ENCODE measurements around the gene CSNK1D.
A peak's percentile ranks its signal among the peaks of the same experiment; 100 is the strongest.

CSNK1D gene

GRCh38 chr17:82273327-82274133, at the start of gene CSNK1D:
Gene CSNK1D, minus strand, starts transcription at chr17:82273700. Its CDS starts 319 bp downstream, at chr17:82273381.
- peak; percentile 81 to 92 (median 88) for DNase-seq (ENCODE audit: low read depth in 3 of 3)

GRCh38 chr17:82322526-82323453, 49.3 kb upstream of the CSNK1D start:
- no peak for DNase-seq (ENCODE audit: low read depth in 3 of 3)

GRCh38 chr17:82321947-82322466, 48.5 kb upstream of the CSNK1D start:
- DNase-seq (ENCODE audit: low read depth in 3 of 3) = no peak

GRCh38 chr17:82320956-82321927, 47.7 kb upstream of the CSNK1D start:
- DNase-seq (ENCODE audit: low read depth in 3 of 3) = peak; percentile 70 to 81 (median 79)

- no peak for DNase-seq (ENCODE audit: low read depth in 3 of 3)
Observed at GRCh38 chr17:82320140-82320840, 46.8 kb upstream of the CSNK1D start.

- no peak for DNase-seq (ENCODE audit: low read depth in 3 of 3)
Observed at GRCh38 chr17:82319619-82320062, 46.1 kb upstream of the CSNK1D start.

GRCh38 chr17:82318772-82319606, 45.5 kb upstream of the CSNK1D start:
- no peak for DNase-seq (ENCODE audit: low read depth in 3 of 3)

- no peak for DNase-seq (ENCODE audit: low read depth in 3 of 3)
Observed at GRCh38 chr17:82318169-82318498, 44.6 kb upstream of the CSNK1D start.

GRCh38 chr17:82317394-82318168, 44.1 kb upstream of the CSNK1D start, which contains the start of gene CD7:
Gene CD7, minus strand, starts transcription at chr17:82317608. Its CDS starts 113 bp downstream, at chr17:82317495.
- peak in 1 of 3 experiments; percentile 81 for DNase-seq (ENCODE audit: low read depth in 3 of 3)

GRCh38 chr17:82316651-82317393, 43.3 kb upstream of the CSNK1D start:
- no peak for DNase-seq (ENCODE audit: low read depth in 3 of 3)

GRCh38 chr17:82315703-82316358, 42.3 kb upstream of the CSNK1D start:
- no peak for DNase-seq (ENCODE audit: low read depth in 3 of 3)

GRCh38 chr17:82314727-82315605, 41.5 kb upstream of the CSNK1D start:
- DNase-seq (ENCODE audit: low read depth in 3 of 3) = no peak

GRCh38 chr17:82314012-82314726, 40.7 kb upstream of the CSNK1D start:
- DNase-seq (ENCODE audit: low read depth in 3 of 3) = no peak

GRCh38 chr17:82313195-82314011, 39.9 kb upstream of the CSNK1D start:
- no peak for DNase-seq (ENCODE audit: low read depth in 3 of 3)

- DNase-seq (ENCODE audit: low read depth in 3 of 3) = no peak
Observed at GRCh38 chr17:82311971-82312370, 38.5 kb upstream of the CSNK1D start.

Data from stimulated activated CD4-positive, alpha-beta T cell treated with anti-CD3 and anti-CD28 coated beads, TNF-alpha, amount 100 ng/mL, for 24 hours (primary cell).